MCF 10A (cell line): ENCODE results near the gene ZNF581. TPM values are rescaled to one million over a fixed set of nuclear protein-coding genes. Genes with fewer than 3 reads are reported as not detected.
A peak's percentile ranks its signal among the peaks of the same experiment; 100 is the strongest.

ENCODE experiments used
- BruUV-seq: library from RNA; stranded (reverse); fragments of 400-500 nt; replicated peaks from 2 replicates; lab custom pipeline; 2021; lab: Mats Ljungman, UMichigan
- CTCF ChIA-PET: fragments of 300-600 bp; sonication (Branson Sonifier 250); formaldehyde crosslinking; extraction: SDS; loops from one replicate; lab custom pipeline; 2021; ENCODE audit warnings: antibody characterized with exemption, inconsistent platforms; lab: Yijun Ruan, JAX
- POLR2A ChIA-PET: fragments of 300-600, 350-650 bp; sonication (Branson Sonifier 250); formaldehyde crosslinking; extraction: SDS; loops from one replicate; lab custom pipeline; 2020; ENCODE audit warnings: antibody characterized with exemption, inconsistent platforms; lab: Yijun Ruan, JAX
- DNase-seq: peaks from one replicate; pipeline ENCODE4 v3.0.0-alpha.2; 2018; ENCODE audit not compliant: unreplicated experiment
- H3K27ac Mint-ChIP-seq: one replicate; pipeline ENCODE4 v1.8.0; 2022; ENCODE audit warnings: mild to moderate bottlenecking, low read depth, mixed read lengths; ENCODE audit not compliant: unreplicated experiment
- H3K27me3 Mint-ChIP-seq: one replicate; pipeline ENCODE4 v1.8.0; 2022; ENCODE audit warnings: mixed read lengths; ENCODE audit not compliant: insufficient read depth, unreplicated experiment
- H3K36me3 Mint-ChIP-seq: one replicate; pipeline ENCODE4 v1.8.0; 2022; ENCODE audit warnings: mild to moderate bottlenecking, moderate library complexity, mixed read lengths; ENCODE audit not compliant: insufficient read depth, unreplicated experiment
- H3K4me1 Mint-ChIP-seq: one replicate; pipeline ENCODE4 v1.8.0; 2022; ENCODE audit warnings: mixed read lengths; ENCODE audit not compliant: insufficient read depth, unreplicated experiment
- H3K4me3 Mint-ChIP-seq: one replicate; pipeline ENCODE4 v1.8.0; 2022; ENCODE audit warnings: mild to moderate bottlenecking, moderate library complexity, mixed read lengths; ENCODE audit not compliant: unreplicated experiment
- H3K9me3 Mint-ChIP-seq: one replicate; pipeline ENCODE4 v1.8.0; 2022; ENCODE audit warnings: mixed read lengths; ENCODE audit not compliant: unreplicated experiment
- CTCF ChIP-seq: fragments of 200-600 bp; IDR thresholded peaks from one replicate; pipeline ENCODE4 v1.8.0; 2022; ENCODE audit warnings: antibody characterized with exemption, mild to moderate bottlenecking; ENCODE audit not compliant: unreplicated experiment
- intact Hi-C: fragments of 100-400 bp; cut with micrococcal nuclease; formaldehyde crosslinking; loops from 2 replicates; pipeline ENCODE4 v1.14.1; 2022
- total RNA-seq: library from RNA; stranded (reverse); gene quantifications from 2 replicates; pipeline ENCODE4 v1.2.3, GENCODE V29; 2022

The ZNF581 gene
- total RNA-seq, 1 experiment from 2014 or later: 25.7 TPM

- H3K36me3 Mint-ChIP-seq: peaks cover 62% of the 10 kb centered on the region
- intact Hi-C loops: no loop called here
- POLR2A ChIA-PET: interaction anchor here (1.0 to 1.2 kb wide), 3 partner anchors 17 to 19 kb away, joined by 3 to 9 read pairs (median 6); partner anchors contain the start of gene U2AF2
These were observed 30.4 kb downstream of the ZNF581 start for GRCh38 chr19:55673889-55674288.

GRCh38 chr19:55674459-55674840, 31.0 kb downstream of the ZNF581 start:
- no peaks in the 10 kb centered on the region for H3K27me3 Mint-ChIP-seq
- DNase-seq: no peak
- CTCF ChIA-PET: no interaction called here
- no TSS peak for BruUV-seq
- peak overlapping the region; percentile 85 for H3K27ac Mint-ChIP-seq
- TF ChIP-seq CTCF: no peak
- H3K36me3 Mint-ChIP-seq: peaks cover 59% of the 10 kb centered on the region
- peaks cover 31% of the 10 kb centered on the region for H3K4me1 Mint-ChIP-seq
- H3K4me3 Mint-ChIP-seq: peak overlapping the region; percentile 87
- POLR2A ChIA-PET: interaction anchor here (1.2 kb wide), 1 partner anchor 20 kb away, joined by 6 read pairs; the partner anchor contains the start of gene U2AF2
- intact Hi-C loops: no loop called here
- no peaks in the 10 kb centered on the region for H3K9me3 Mint-ChIP-seq

More at GRCh38 chr19:55673889-55674288, 30.4 kb downstream of the ZNF581 start:
- Mint-ChIP-seq H3K4me3 (no peak overlapping the region), H3K4me1 (peaks cover 30% of the 10 kb centered on the region), H3K27me3 (no peaks in the 10 kb centered on the region), H3K9me3 (no peaks in the 10 kb centered on the region), H3K27ac (peak overlapping the region; percentile 85)
- no peak for TF ChIP-seq CTCF
- no peak for DNase-seq
- CTCF ChIA-PET: interaction anchor here (0.6 to 1.0 kb wide), 5 partner anchors 9 to 205 kb away, joined by 3 to 4 read pairs (median 3); no protein-coding TSS in a partner anchor
- BruUV-seq: no TSS peak

- intact Hi-C loops: no loop called here
- DNase-seq: peak; percentile 97
- ChIA-PET POLR2A (interaction anchor here (1.2 to 1.6 kb wide), 3 partner anchors 18 to 27 kb away, joined by 3 to 7 read pairs (median 6); partner anchors contain the start of genes CCDC106 and U2AF2), CTCF (no interaction called here)
- peak within 1 kb of the TSS; percentile 85 for H3K27ac Mint-ChIP-seq
- H3K4me1 Mint-ChIP-seq: peaks cover 34% of the 10 kb centered on the region
- H3K36me3 Mint-ChIP-seq: peaks cover 61% of the 10 kb centered on the region
- H3K4me3 Mint-ChIP-seq: peak within 1 kb of the TSS; percentile 87
- no peaks in the 10 kb centered on the region for H3K9me3 Mint-ChIP-seq
- no peaks in the 10 kb centered on the region for H3K27me3 Mint-ChIP-seq
- BruUV-seq: no TSS peak
- no peak for TF ChIP-seq CTCF
These were observed 31.6 kb downstream of the ZNF581 start, which contains the start of gene EPN1 for GRCh38 chr19:55674841-55675660. Gene EPN1, plus strand, starts transcription at chr19:55675226. Its CDS starts 3,402 bp downstream, at chr19:55678628.
